Activated CD8-positive, alpha-beta memory T cell treated with anti-CD3 and anti-CD28 coated beads, Interleukin-2, amount 50 U/mL, for 1 hour (primary cell): Measurements from ENCODE around the gene GPC5.
"Not testable (repeated sequence)": the region's sequence is repeated elsewhere in the genome, so short reads cannot be mapped to it uniquely, and the experiment has no call there.

ENCODE experiments used
- DNase-seq: peaks from one replicate; pipeline ENCODE4 v3.0.0-alpha.2; 2020; ENCODE audit errors: extremely low read depth

The GPC5 gene

GRCh38 chr13:91773591-91774227, 375.3 kb downstream of the GPC5 start:
- DNase-seq: no peak

- DNase-seq: no peak
These were observed 376.0 kb downstream of the GPC5 start for GRCh38 chr13:91774397-91774796.

- DNase-seq: no peak
These were observed 378.3 kb downstream of the GPC5 start for GRCh38 chr13:91776611-91777193.

- no peak for DNase-seq
These were observed 379.7 kb downstream of the GPC5 start for GRCh38 chr13:91778123-91778522.

- not testable (repeated sequence) for DNase-seq
These were observed 383.7 kb downstream of the GPC5 start for GRCh38 chr13:91781982-91782691.

- DNase-seq: no peak
These were observed 387.2 kb downstream of the GPC5 start for GRCh38 chr13:91785431-91786119.

- no peak for DNase-seq
These were observed 393.6 kb downstream of the GPC5 start for GRCh38 chr13:91792054-91792453.

- no peak for DNase-seq
These were observed 399.1 kb downstream of the GPC5 start for GRCh38 chr13:91797567-91797966.

- DNase-seq: not testable (repeated sequence)
These were observed 399.9 kb downstream of the GPC5 start for GRCh38 chr13:91798338-91798737.

GRCh38 chr13:91801772-91802171, 403.4 kb downstream of the GPC5 start:
- DNase-seq: not testable (repeated sequence)

GRCh38 chr13:91802957-91803356, 404.5 kb downstream of the GPC5 start:
- no peak for DNase-seq

- no peak for DNase-seq
These were observed 406.3 kb downstream of the GPC5 start for GRCh38 chr13:91804724-91805123.

- DNase-seq: no peak
These were observed 407.2 kb downstream of the GPC5 start for GRCh38 chr13:91805605-91806004.

GRCh38 chr13:91809161-91809560, 410.7 kb downstream of the GPC5 start:
- no peak for DNase-seq

GRCh38 chr13:91813253-91813652, 414.8 kb downstream of the GPC5 start:
- no peak for DNase-seq

- DNase-seq: no peak
These were observed 417.9 kb downstream of the GPC5 start for GRCh38 chr13:91816263-91816807.

- DNase-seq: no peak
These were observed 418.8 kb downstream of the GPC5 start for GRCh38 chr13:91817250-91817649.

- DNase-seq: no peak
These were observed 426.0 kb downstream of the GPC5 start for GRCh38 chr13:91824416-91824815.

- DNase-seq: no peak
These were observed 427.1 kb downstream of the GPC5 start for GRCh38 chr13:91825516-91825915.

GRCh38 chr13:91836553-91836952, 438.1 kb downstream of the GPC5 start:
- DNase-seq: no peak

- DNase-seq: no peak
These were observed 447.2 kb downstream of the GPC5 start for GRCh38 chr13:91845612-91846011.

GRCh38 chr13:91863699-91864098, 465.3 kb downstream of the GPC5 start:
- no peak for DNase-seq
